CD4-positive, CD25-positive, alpha-beta regulatory T cell (primary cell): ENCODE data around the gene CREB5. TPM values are rescaled to one million over a fixed set of nuclear protein-coding genes. Genes with fewer than 3 reads are reported as not detected.

Experiments used
- ATAC-seq, 2 donors: fragments of 150-1000 bp; cut with Tn5 transposase; one replicate each; pipeline ENCODE4 v1.10.0; 2021; ENCODE audit warnings: low read depth in 2 of 2, moderate number of reproducible peaks in 2 of 2, moderate library complexity in 1 of 2
- DNase-seq, 3 donors: peaks; one replicate each; pipeline versions ENCODE4 v3.0.0 to v3.0.0-alpha.2; 2012 to 2022; ENCODE audit warnings: mixed read lengths in 1 of 3
- H3K27ac ChIP-seq: one replicate; pipeline ENCODE4 v1.7.0; 2013; ENCODE audit warnings: mild to moderate bottlenecking, low read length; ENCODE audit not compliant: insufficient read depth, poor library complexity, severe bottlenecking
- H3K27me3 ChIP-seq: one replicate; pipeline ENCODE4 v1.7.0; 2013; ENCODE audit warnings: low read length; ENCODE audit not compliant: control insufficient read depth, insufficient read depth
- H3K36me3 ChIP-seq: one replicate; pipeline ENCODE4 v1.7.0; 2013; ENCODE audit warnings: mild to moderate bottlenecking, low read length, moderate library complexity; ENCODE audit not compliant: control insufficient read depth, insufficient read depth
- H3K4me1 ChIP-seq: 2 replicates; pipeline ENCODE4 v1.7.0; 2013; ENCODE audit warnings: mild to moderate bottlenecking, low read length; ENCODE audit not compliant: insufficient read depth, control insufficient read depth, poor library complexity, severe bottlenecking
- H3K4me3 ChIP-seq: one replicate; pipeline ENCODE4 v1.7.0; 2013; ENCODE audit warnings: low read depth, mild to moderate bottlenecking, low read length, moderate library complexity
- H3K9me3 ChIP-seq, 2 experiments: 1 replicate in 1 of 2; 2 replicates in 1 of 2; pipeline ENCODE4 v1.7.0; 2013; ENCODE audit warnings: low read length in 2 of 2, mild to moderate bottlenecking in 1 of 2, moderate library complexity in 1 of 2; ENCODE audit not compliant: control insufficient read depth in 2 of 2
- H3K27ac Mint-ChIP-seq, 3 donors: one replicate each; pipeline ENCODE4 v1.8.0; 2020 to 2022; ENCODE audit warnings: mild to moderate bottlenecking in 3 of 3, mixed read lengths in 3 of 3, moderate library complexity in 2 of 3
- H3K27me3 Mint-ChIP-seq: one replicate; pipeline ENCODE4 v1.8.0; 2022; ENCODE audit warnings: mild to moderate bottlenecking, mixed read lengths
- H3K36me3 Mint-ChIP-seq: one replicate; pipeline ENCODE4 v1.8.0; 2020; ENCODE audit warnings: mixed read lengths
- H3K4me1 Mint-ChIP-seq, 4 donors: one replicate each; pipeline ENCODE4 v1.8.0; 2020 to 2022; ENCODE audit warnings: mixed read lengths in 4 of 4, mild to moderate bottlenecking in 1 of 4
- H3K4me3 Mint-ChIP-seq, 4 donors: one replicate each; pipeline ENCODE4 v1.8.0; 2020 to 2022; ENCODE audit warnings: mild to moderate bottlenecking in 4 of 4, mixed read lengths in 4 of 4, moderate library complexity in 3 of 4
- H3K9me3 Mint-ChIP-seq, 7 donors: one replicate each; pipeline ENCODE4 v1.8.0; 2020 to 2022; ENCODE audit warnings: mixed read lengths in 7 of 7, mild to moderate bottlenecking in 3 of 7, moderate library complexity in 2 of 7
- polyA plus RNA-seq, 4 donors: library from polyadenylated mRNA; unstranded; fragments of 300-500 nt; fragmentation: Illumina TruSeq; gene quantifications; one replicate each; pipeline ENCODE4 v1.2.3, GENCODE V29; 2021
- total RNA-seq: library from RNA; stranded (reverse); gene quantifications from one replicate; pipeline ENCODE4 v1.2.3, GENCODE V29; 2022

Gene CREB5
- total and polyA plus RNA-seq, 5 donors from 2014 or later, result 1.3 TPM; not detected in 4

DNA sequence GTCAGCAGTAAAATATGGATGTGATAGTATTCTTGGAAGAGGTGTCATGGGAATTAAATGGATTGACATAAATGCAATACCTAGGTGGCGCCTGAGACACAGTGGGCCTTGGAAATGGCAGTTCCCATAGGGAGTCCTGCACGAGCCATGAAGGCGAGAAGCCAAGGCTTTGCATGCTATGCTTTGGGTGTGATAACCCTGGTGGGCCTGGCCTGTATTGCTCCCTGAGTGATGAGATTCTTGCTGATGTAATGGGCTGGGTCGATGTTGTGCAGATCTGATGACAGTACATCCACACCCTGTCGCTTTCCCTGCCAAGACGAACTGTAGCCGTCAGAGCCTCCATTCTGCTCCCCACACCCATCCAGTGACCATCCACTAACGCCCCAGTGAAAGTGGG is 46.4 kb downstream of the CREB5 start:
- no peak for DNase-seq
- Mint-ChIP-seq H3K9me3 (peaks cover 0 to 4% (median 0%) of the 10 kb centered on the region in 7 donors), H3K4me3 (no peak overlapping the region), H3K36me3 (no peaks in the 10 kb centered on the region), H3K4me1 (no peaks in the 10 kb centered on the region), H3K27ac (no peak overlapping the region), H3K27me3 (peaks cover 11% of the 10 kb centered on the region)
- Histone ChIP-seq H3K4me3 (no peak overlapping the region), H3K27me3 (no peaks in the 10 kb centered on the region), H3K4me1 (no peaks in the 10 kb centered on the region), H3K9me3 (no peaks in the 10 kb centered on the region), H3K27ac (no peak overlapping the region), H3K36me3 (no peaks in the 10 kb centered on the region)
- ATAC-seq, result no peak

DNA sequence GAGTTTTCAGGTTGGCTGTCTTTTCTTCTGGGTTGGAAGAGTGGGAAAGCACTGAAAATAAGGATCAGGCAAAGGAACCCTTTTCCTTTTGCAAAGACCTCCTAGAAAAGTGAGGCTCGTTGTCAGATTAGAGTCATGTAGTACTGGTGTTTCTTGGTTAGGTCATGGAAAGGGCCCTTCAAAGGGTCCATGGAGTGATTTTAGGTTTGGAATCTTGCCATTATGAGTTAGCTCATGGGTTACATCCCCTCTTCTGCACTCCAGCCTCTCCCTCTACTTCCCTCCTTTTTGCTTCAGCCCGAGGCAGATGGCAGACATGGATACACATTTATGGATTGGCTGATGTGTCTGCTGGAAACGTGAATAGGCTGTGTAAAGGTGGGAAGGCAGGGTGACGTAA is 47.0 kb downstream of the CREB5 start:
- Histone ChIP-seq H3K9me3 (no peaks in the 10 kb centered on the region), H3K27ac (no peak overlapping the region), H3K36me3 (no peaks in the 10 kb centered on the region), H3K4me1 (no peaks in the 10 kb centered on the region), H3K27me3 (no peaks in the 10 kb centered on the region), H3K4me3 (no peak overlapping the region)
- Mint-ChIP-seq H3K9me3 (peaks cover 0 to 2% (median 0%) of the 10 kb centered on the region in 7 donors), H3K27me3 (peaks cover 16% of the 10 kb centered on the region), H3K36me3 (no peaks in the 10 kb centered on the region), H3K4me3 (no peak overlapping the region), H3K27ac (no peak overlapping the region), H3K4me1 (no peaks in the 10 kb centered on the region)
- ATAC-seq (no peak), DNase-seq (no peak)

DNA sequence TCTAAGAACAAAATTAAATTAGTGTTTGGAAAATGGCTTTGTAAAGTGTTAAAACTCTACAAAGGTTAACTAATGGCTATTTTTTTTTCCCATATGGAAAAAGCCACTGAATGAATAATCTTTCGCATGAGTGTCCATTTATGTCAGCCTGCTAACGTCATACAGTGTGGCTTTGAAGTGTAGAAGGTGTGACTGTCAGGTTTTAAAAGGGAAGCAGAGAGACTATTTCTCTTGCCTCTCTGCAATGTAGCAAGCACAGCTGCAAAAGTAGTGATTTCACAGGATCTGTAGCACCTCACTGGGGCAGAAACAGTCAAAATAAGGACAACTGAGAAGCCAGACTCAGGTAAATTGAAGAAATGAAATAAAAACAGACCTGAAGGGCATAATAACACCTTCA is 53.4 kb downstream of the CREB5 start:
- peaks cover 0 to 2% (median 0%) of the 10 kb centered on the region in 7 donors for H3K9me3 Mint-ChIP-seq
- no peaks in the 10 kb centered on the region for H3K36me3 ChIP-seq
- H3K4me1 ChIP-seq, result no peaks in the 10 kb centered on the region
- H3K36me3 Mint-ChIP-seq, result no peaks in the 10 kb centered on the region
- H3K9me3 ChIP-seq, result no peaks in the 10 kb centered on the region
- ATAC-seq (no peak), DNase-seq (no peak)
- peaks cover 7% of the 10 kb centered on the region for H3K27me3 ChIP-seq
- H3K4me3 ChIP-seq, result no peak overlapping the region
- H3K27ac Mint-ChIP-seq, result no peak overlapping the region
- no peak overlapping the region for H3K27ac ChIP-seq
- H3K4me1 Mint-ChIP-seq, result no peaks in the 10 kb centered on the region
- no peak overlapping the region for H3K4me3 Mint-ChIP-seq
- H3K27me3 Mint-ChIP-seq, result peaks cover 39% of the 10 kb centered on the region

DNA sequence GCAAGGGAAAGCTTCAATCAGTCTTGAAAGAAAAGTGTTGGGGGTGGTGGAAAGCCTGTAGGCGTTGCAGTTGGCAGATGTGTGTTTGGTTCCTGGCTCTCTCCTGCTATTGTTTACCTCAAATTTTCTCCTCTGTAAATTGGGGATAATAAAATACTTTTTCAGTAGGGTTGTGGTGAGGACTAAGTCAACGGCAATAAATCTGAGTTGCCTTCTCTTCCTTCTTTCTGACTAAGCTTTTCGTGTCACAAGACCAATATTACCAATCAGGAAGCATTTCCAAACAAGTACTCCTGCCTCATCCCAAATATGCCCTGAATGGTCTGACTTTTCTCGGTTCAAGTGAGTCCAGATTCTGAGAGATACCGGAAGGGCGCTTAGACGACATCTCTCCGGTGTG is 54.0 kb downstream of the CREB5 start:
- no peak for ATAC-seq
- no peaks in the 10 kb centered on the region for H3K4me1 ChIP-seq
- Mint-ChIP-seq H3K36me3 (no peaks in the 10 kb centered on the region), H3K27me3 (peaks cover 41% of the 10 kb centered on the region), H3K9me3 (peaks cover 0 to 2% (median 0%) of the 10 kb centered on the region in 7 donors), H3K4me3 (no peak overlapping the region), H3K27ac (no peak overlapping the region), H3K4me1 (no peaks in the 10 kb centered on the region)
- H3K27me3 ChIP-seq, result peaks cover 7% of the 10 kb centered on the region
- H3K36me3 ChIP-seq, result no peaks in the 10 kb centered on the region
- no peak for DNase-seq
- H3K4me3 ChIP-seq, result no peak overlapping the region
- H3K9me3 ChIP-seq, result no peaks in the 10 kb centered on the region
- H3K27ac ChIP-seq, result no peak overlapping the region

DNA sequence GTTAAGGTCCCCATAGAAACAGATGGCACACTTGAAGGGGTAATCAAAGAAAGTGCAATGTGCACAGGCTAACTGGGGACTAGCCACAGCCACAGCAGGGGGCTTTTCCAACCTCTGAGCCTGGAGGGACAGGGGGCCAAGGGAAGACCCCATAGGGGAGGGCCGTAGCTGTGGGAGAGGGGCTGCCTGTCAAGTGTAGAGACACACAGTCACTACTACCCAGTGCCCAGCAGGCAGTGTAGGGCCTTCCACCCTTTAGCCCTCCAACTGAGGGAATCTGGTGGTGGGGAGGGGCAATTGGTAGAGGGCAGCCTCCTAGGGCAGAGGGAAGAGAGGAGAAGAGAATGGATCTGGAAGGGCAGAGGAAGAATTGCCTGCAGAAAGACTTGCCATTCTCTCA is 54.6 kb downstream of the CREB5 start:
- Histone ChIP-seq H3K27ac (no peak overlapping the region), H3K36me3 (no peaks in the 10 kb centered on the region), H3K4me3 (no peak overlapping the region), H3K9me3 (no peaks in the 10 kb centered on the region), H3K4me1 (no peaks in the 10 kb centered on the region), H3K27me3 (peaks cover 7% of the 10 kb centered on the region)
- ATAC-seq (no peak), DNase-seq (no peak)
- Mint-ChIP-seq H3K9me3 (peaks cover 0 to 2% (median 0%) of the 10 kb centered on the region in 7 donors), H3K27ac (no peak overlapping the region), H3K4me3 (no peak overlapping the region), H3K4me1 (no peaks in the 10 kb centered on the region), H3K36me3 (no peaks in the 10 kb centered on the region), H3K27me3 (peaks cover 41% of the 10 kb centered on the region)

DNA sequence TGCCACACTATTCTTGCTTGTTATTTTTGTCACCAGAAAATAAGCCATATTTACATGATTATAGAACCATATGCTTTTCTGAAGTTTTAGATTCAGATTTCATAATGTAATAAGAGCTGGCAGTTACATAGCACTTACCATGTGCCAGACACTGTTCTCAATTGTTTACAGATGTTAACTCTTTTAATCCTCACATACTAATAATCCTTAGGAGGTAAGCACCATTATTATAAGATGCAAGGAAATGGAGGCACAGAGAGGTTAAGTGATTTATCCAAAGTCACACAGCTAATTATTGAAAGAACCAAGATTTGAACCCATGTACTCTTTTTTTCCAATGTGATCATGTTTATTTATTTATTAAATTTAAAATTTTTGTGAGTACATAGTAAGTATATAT is 57.2 kb downstream of the CREB5 start:
- Mint-ChIP-seq H3K4me3 (no peak overlapping the region), H3K4me1 (no peaks in the 10 kb centered on the region), H3K9me3 (no peaks in the 10 kb centered on the region), H3K27me3 (peaks cover 30% of the 10 kb centered on the region), H3K36me3 (no peaks in the 10 kb centered on the region), H3K27ac (no peak overlapping the region)
- no peaks in the 10 kb centered on the region for H3K36me3 ChIP-seq
- no peak for DNase-seq
- H3K27me3 ChIP-seq, result peaks cover 10% of the 10 kb centered on the region
- H3K4me1 ChIP-seq, result no peaks in the 10 kb centered on the region
- no peak overlapping the region for H3K4me3 ChIP-seq
- no peaks in the 10 kb centered on the region for H3K9me3 ChIP-seq
- no peak for ATAC-seq
- H3K27ac ChIP-seq, result no peak overlapping the region

DNA sequence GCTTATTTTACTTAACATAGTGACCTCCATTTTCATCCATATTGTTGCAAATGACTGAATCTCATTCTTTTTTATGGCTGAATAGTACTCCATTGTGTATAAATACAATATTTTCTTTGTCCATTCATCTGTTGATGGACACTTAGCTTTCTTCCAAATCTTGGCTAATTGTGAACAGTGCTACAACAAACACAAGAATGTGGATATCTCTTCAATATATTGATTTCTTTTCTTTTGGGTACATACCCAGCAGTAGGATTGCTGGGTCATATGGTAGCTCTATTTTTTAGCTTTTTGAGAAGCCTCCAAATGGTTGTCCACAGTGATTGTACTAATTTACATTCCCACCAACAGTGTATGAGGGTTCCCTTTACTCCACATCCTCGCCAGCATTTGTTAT is 58.0 kb downstream of the CREB5 start:
- H3K4me1 Mint-ChIP-seq, result no peaks in the 10 kb centered on the region
- H3K4me3 Mint-ChIP-seq, result no peak overlapping the region
- Histone ChIP-seq H3K9me3 (no peaks in the 10 kb centered on the region), H3K4me1 (no peaks in the 10 kb centered on the region), H3K36me3 (no peaks in the 10 kb centered on the region), H3K27me3 (peaks cover 8% of the 10 kb centered on the region), H3K4me3 (no peak overlapping the region), H3K27ac (no peak overlapping the region)
- H3K27me3 Mint-ChIP-seq, result peaks cover 30% of the 10 kb centered on the region
- ATAC-seq (no peak), DNase-seq (no peak)
- H3K36me3 Mint-ChIP-seq, result no peaks in the 10 kb centered on the region
- H3K9me3 Mint-ChIP-seq, result no peaks in the 10 kb centered on the region
- no peak overlapping the region for H3K27ac Mint-ChIP-seq

DNA sequence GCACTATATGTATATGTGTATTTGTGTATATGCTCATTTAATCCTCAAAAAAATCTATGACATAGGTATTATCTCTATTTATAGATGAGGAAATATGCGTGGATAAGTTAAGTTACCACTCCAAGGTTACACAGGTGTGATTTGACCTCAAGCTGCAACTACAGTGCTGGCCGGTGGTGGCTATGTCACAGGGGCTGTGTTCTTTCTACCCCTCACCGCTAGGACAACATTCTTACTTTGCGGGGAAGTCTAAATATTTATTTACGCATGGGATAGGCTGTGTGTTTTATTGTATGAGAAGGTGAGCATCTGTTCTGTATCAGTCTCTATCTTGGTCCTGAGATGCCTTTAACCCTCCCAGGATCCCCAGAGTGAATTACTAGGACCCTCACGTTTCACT is 60.0 kb downstream of the CREB5 start:
- H3K27me3 ChIP-seq, result peaks cover 9% of the 10 kb centered on the region
- Mint-ChIP-seq H3K4me1 (no peaks in the 10 kb centered on the region), H3K4me3 (no peak overlapping the region), H3K27ac (no peak overlapping the region), H3K9me3 (no peaks in the 10 kb centered on the region), H3K36me3 (no peaks in the 10 kb centered on the region), H3K27me3 (peaks cover 15% of the 10 kb centered on the region)
- no peaks in the 10 kb centered on the region for H3K4me1 ChIP-seq
- no peak overlapping the region for H3K27ac ChIP-seq
- DNase-seq (no peak), ATAC-seq (no peak)
- H3K9me3 ChIP-seq, result no peaks in the 10 kb centered on the region
- no peaks in the 10 kb centered on the region for H3K36me3 ChIP-seq
- no peak overlapping the region for H3K4me3 ChIP-seq
